Calu3 (cell line): ENCODE data around the gene KCNK6. TPM values are rescaled to one million over a fixed set of nuclear protein-coding genes. Genes with fewer than 3 reads are reported as not detected.
A peak's percentile ranks its signal among the peaks of the same experiment; 100 is the strongest.

Experiments
- BruUV-seq: library from RNA; stranded (reverse); fragments of 400-500 nt; replicated peaks from 2 replicates; lab custom pipeline; 2021; lab: Mats Ljungman, UMichigan
- CTCF ChIA-PET: fragments of 300-600 bp; sonication (Branson Sonifier 250); formaldehyde crosslinking; loops from one replicate; lab custom pipeline; 2022; ENCODE audit warnings: antibody characterized with exemption; lab: Charles Lee
- DNase-seq: peaks from one replicate; pipeline ENCODE4 v3.0.0; 2022
- H3K27ac Mint-ChIP-seq: one replicate; pipeline ENCODE4 v1.8.0; 2022; ENCODE audit warnings: mixed read lengths; ENCODE audit not compliant: unreplicated experiment
- H3K27me3 Mint-ChIP-seq: one replicate; pipeline ENCODE4 v1.8.0; 2022; ENCODE audit warnings: mixed read lengths; ENCODE audit not compliant: unreplicated experiment
- H3K36me3 Mint-ChIP-seq: one replicate; pipeline ENCODE4 v1.8.0; 2022; ENCODE audit warnings: mild to moderate bottlenecking, moderate library complexity, mixed read lengths; ENCODE audit not compliant: insufficient read depth, unreplicated experiment
- H3K4me1 Mint-ChIP-seq: one replicate; pipeline ENCODE4 v1.8.0; 2022; ENCODE audit warnings: mild to moderate bottlenecking, low read depth, mixed read lengths; ENCODE audit not compliant: unreplicated experiment
- H3K4me3 Mint-ChIP-seq: one replicate; pipeline ENCODE4 v1.8.0; 2022; ENCODE audit warnings: mild to moderate bottlenecking, low read depth, moderate library complexity, mixed read lengths; ENCODE audit not compliant: unreplicated experiment
- H3K9me3 Mint-ChIP-seq: one replicate; pipeline ENCODE4 v1.8.0; 2022; ENCODE audit warnings: low read depth, mixed read lengths; ENCODE audit not compliant: unreplicated experiment
- intact Hi-C: fragments of 100-400 bp; cut with micrococcal nuclease; formaldehyde crosslinking; loops from one replicate; pipeline ENCODE4 v1.10.0; 2022; ENCODE audit not compliant: unreplicated experiment
- total RNA-seq: library from RNA; stranded (reverse); gene quantifications from 2 replicates; pipeline ENCODE4 v1.2.3, GENCODE V29; 2022
- TF ChIP-seq, protein P1 (sequence below): fragments of 200-600 bp; IDR thresholded peaks from one replicate; pipeline ENCODE4 v1.8.0; 2022; ENCODE audit warnings: antibody characterized with exemption; ENCODE audit not compliant: unreplicated experiment

Gene KCNK6
- total RNA-seq, 1 experiment from 2014 or later = 3.6 TPM

DNA sequence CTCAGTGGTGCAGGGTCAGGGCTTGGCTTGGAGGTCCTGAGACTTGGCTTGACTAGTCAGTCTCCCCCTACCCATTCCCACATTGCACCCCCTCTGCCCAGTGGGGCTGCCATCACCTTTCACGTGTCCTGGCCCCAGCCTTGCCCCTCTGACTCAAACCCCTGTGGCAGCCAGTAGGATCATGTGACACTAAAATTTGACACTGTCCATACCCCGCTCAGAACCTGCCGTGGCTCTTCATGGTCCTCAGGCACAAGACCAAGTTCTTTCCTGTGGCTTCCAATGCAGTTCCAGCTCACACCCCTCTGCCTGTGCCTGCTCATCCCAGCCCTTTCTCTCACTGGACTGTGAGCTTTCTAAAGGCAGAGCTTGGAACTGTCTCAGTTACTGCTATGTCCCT is 56.9 kb downstream of the KCNK6 start:
- Mint-ChIP-seq H3K9me3 (no peaks in the 10 kb centered on the region), H3K4me1 (peaks cover 22% of the 10 kb centered on the region), H3K4me3 (peak overlapping the region; percentile 97), H3K27me3 (peaks cover 6% of the 10 kb centered on the region), H3K36me3 (peaks cover 59% of the 10 kb centered on the region), H3K27ac (no peak overlapping the region)
- TF ChIP-seq, protein P1, sequence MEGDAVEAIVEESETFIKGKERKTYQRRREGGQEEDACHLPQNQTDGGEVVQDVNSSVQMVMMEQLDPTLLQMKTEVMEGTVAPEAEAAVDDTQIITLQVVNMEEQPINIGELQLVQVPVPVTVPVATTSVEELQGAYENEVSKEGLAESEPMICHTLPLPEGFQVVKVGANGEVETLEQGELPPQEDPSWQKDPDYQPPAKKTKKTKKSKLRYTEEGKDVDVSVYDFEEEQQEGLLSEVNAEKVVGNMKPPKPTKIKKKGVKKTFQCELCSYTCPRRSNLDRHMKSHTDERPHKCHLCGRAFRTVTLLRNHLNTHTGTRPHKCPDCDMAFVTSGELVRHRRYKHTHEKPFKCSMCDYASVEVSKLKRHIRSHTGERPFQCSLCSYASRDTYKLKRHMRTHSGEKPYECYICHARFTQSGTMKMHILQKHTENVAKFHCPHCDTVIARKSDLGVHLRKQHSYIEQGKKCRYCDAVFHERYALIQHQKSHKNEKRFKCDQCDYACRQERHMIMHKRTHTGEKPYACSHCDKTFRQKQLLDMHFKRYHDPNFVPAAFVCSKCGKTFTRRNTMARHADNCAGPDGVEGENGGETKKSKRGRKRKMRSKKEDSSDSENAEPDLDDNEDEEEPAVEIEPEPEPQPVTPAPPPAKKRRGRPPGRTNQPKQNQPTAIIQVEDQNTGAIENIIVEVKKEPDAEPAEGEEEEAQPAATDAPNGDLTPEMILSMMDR = no peak
- CTCF ChIA-PET = no interaction called here
- TSS peak; percentile 24 for BruUV-seq
- intact Hi-C loops = no loop called here
- DNase-seq = no peak

DNA sequence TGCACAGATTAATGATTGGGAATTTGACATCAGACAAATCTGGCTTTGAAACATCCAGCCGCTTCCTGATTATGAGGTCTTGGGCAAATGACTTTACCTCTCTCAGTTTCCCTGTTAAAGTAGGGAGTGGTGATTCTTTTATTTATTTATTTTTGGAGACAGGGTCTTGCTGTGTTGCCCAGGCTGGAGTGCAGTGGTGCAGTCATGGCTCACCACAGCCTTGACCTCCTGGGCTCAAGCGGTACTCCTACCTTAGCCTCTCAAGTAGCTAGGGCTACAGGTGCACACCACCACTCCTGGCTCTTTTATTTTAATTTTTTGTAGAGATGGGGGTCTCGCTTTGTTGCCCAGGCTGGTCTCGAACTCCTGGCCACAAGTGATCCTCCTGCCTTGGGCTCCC is 57.4 kb downstream of the KCNK6 start:
- DNase-seq = no peak
- peaks cover 64% of the 10 kb centered on the region for H3K36me3 Mint-ChIP-seq
- TF ChIP-seq, protein P1 = no peak
- peak overlapping the region; percentile 97 for H3K4me3 Mint-ChIP-seq
- no TSS peak for BruUV-seq
- intact Hi-C loops = no loop called here
- peaks cover 1% of the 10 kb centered on the region for H3K27me3 Mint-ChIP-seq
- peaks cover 22% of the 10 kb centered on the region for H3K4me1 Mint-ChIP-seq
- CTCF ChIA-PET = no interaction called here
- no peak overlapping the region for H3K27ac Mint-ChIP-seq
- no peaks in the 10 kb centered on the region for H3K9me3 Mint-ChIP-seq

DNA sequence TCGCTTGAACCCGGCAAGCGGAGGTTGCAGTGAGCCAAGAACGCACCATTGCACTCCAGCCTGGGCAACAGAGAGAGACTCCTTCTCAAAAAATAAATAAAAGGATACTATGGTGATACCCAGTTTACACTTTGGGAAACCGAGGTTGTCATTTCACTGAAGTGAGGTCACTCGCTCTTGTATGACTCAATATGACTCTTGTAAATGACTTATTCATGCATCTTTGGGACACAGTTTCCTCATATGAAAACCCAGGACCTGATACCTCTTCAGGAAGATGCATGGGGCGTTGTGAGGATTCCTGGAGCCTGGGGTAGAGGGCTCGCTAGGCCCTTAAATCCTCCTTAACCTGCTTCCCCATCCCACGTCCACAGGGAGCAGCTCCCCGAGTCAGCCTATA is 59.2 kb downstream of the KCNK6 start:
- peaks cover 22% of the 10 kb centered on the region for H3K4me1 Mint-ChIP-seq
- no TSS peak for BruUV-seq
- CTCF ChIA-PET = interaction anchor here (0.6 kb wide), 1 partner anchor 9 kb away, joined by 5 read pairs; the partner anchor contains the start of gene GGN

DNA sequence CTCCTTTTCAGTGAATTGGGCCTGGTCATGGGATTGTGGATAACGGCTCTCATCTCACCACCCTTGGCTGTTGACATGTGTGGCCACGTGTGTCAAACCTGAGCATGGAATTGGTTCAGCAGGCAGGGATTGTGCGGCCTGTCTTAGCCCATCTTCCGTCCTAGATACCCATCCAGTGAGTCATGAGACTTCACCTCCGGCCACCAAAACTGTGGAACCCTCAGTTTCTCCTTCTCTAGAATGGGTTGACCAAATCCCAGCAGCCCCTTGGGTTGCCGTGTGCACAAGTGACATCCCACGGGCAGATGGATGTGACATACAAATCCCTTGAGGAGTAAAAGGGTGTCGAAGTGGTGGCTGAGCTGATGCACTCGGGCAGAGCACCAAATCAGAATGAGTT is 61.5 kb downstream of the KCNK6 start:
- no TSS peak for BruUV-seq
- Mint-ChIP-seq H3K4me3 (no peak overlapping the region), H3K9me3 (no peaks in the 10 kb centered on the region), H3K4me1 (peaks cover 9% of the 10 kb centered on the region), H3K36me3 (peaks cover 82% of the 10 kb centered on the region), H3K27ac (no peak overlapping the region), H3K27me3 (no peaks in the 10 kb centered on the region)
- intact Hi-C loops = no loop called here
- CTCF ChIA-PET = no interaction called here
- DNase-seq = no peak
- TF ChIP-seq, protein P1 = no peak

More for the DNA sequence above, 59.2 kb downstream of the KCNK6 start:
- no peak for DNase-seq
- intact Hi-C loops = no loop called here
- H3K9me3 Mint-ChIP-seq = no peaks in the 10 kb centered on the region
- no peak overlapping the region for H3K27ac Mint-ChIP-seq
- H3K4me3 Mint-ChIP-seq = no peak overlapping the region
- peaks cover 80% of the 10 kb centered on the region for H3K36me3 Mint-ChIP-seq
- TF ChIP-seq, protein P1 = no peak
- no peaks in the 10 kb centered on the region for H3K27me3 Mint-ChIP-seq

Other genes starting within 250 kb of the KCNK6 start
- 1.0 and 1.5 TPM in 2 replicates for gene DPF1, start 95.6 kb upstream of the KCNK6 start, total RNA-seq
- 0.88 and 2.4 TPM in 2 replicates for gene PPP1R14A, start 63.5 kb upstream of the KCNK6 start, total RNA-seq
- gene SPINT2, start 55.3 kb upstream of the KCNK6 start, total RNA-seq = 1,023 and 1,082 TPM in 2 replicates
- 189 and 234 TPM in 2 replicates for gene C19orf33, start 15.6 kb upstream of the KCNK6 start, total RNA-seq
- gene YIF1B, start 3.9 kb upstream of the KCNK6 start, total RNA-seq = 45.0 and 45.4 TPM in 2 replicates
- gene CATSPERG, start 16.0 kb downstream of the KCNK6 start, total RNA-seq = 9.7 and 11.9 TPM in 2 replicates
- gene PSMD8, start 54.7 kb downstream of the KCNK6 start, total RNA-seq = 226 and 233 TPM in 2 replicates
- gene GGN, start 68.2 kb downstream of the KCNK6 start, total RNA-seq = 0.40 and 0.64 TPM in 2 replicates
- 3.4 and 5.4 TPM in 2 replicates for gene SPRED3, start 68.9 kb downstream of the KCNK6 start, total RNA-seq
- 31.4 and 32.8 TPM in 2 replicates for gene FAM98C, start 83.2 kb downstream of the KCNK6 start, total RNA-seq
- not detected in 2 replicates for gene RASGRP4, start 106.4 kb downstream of the KCNK6 start, total RNA-seq
- 1.4 and 1.5 TPM in 2 replicates for gene RYR1, start 113.8 kb downstream of the KCNK6 start, total RNA-seq